Measurements from ENCODE around the gene HSD17B14.

Gene HSD17B14

GRCh38 chr19:48779636-48780035 lies 56.7 kb downstream of the HSD17B14 start:
- CTCF ChIA-PET, result interaction anchor here (1.2 to 5.2 kb wide), 5 partner anchors 8 to 318 kb away, joined by 3 to 19 read pairs (median 3); no protein-coding TSS in a partner anchor
- POLR2A ChIA-PET, result no interaction called here
- no peak for DNase-seq (ENCODE audit: extremely low spot score)
- no peak for TF ChIP-seq CTCF (IDR thresholded peaks at IDR 0.05; ENCODE audit: control extremely low read depth, extremely low read depth, low read depth, missing control alignments)

- no peak for DNase-seq (ENCODE audit: extremely low spot score)
- ChIA-PET POLR2A (no interaction called here), CTCF (interaction anchor here (1.1 to 4.9 kb wide), 2 partner anchors 10 to 18 kb away, joined by 3 to 19 read pairs; no protein-coding TSS in a partner anchor)
- no peak for TF ChIP-seq CTCF (IDR thresholded peaks at IDR 0.05; ENCODE audit: control extremely low read depth, extremely low read depth, low read depth, missing control alignments)
These were observed 58.6 kb downstream of the HSD17B14 start for GRCh38 chr19:48777720-48778119.

GRCh38 chr19:48777139-48777538 lies 59.2 kb downstream of the HSD17B14 start:
- POLR2A ChIA-PET, result no interaction called here

GRCh38 chr19:48772503-48772953 lies 63.8 kb downstream of the HSD17B14 start:
- POLR2A ChIA-PET, result no interaction called here
- no peak for DNase-seq (ENCODE audit: extremely low spot score)
- CTCF ChIA-PET, result no interaction called here
- TF ChIP-seq CTCF (IDR thresholded peaks at IDR 0.05; ENCODE audit: control extremely low read depth, extremely low read depth, low read depth, missing control alignments), result no peak

More at GRCh38 chr19:48777139-48777538, 59.2 kb downstream of the HSD17B14 start:
- no peak for TF ChIP-seq CTCF (IDR thresholded peaks at IDR 0.05; ENCODE audit: control extremely low read depth, extremely low read depth, low read depth, missing control alignments)
- DNase-seq (ENCODE audit: extremely low spot score), result no peak
- CTCF ChIA-PET, result interaction anchor here (1.1 to 4.9 kb wide), 2 partner anchors 11 to 19 kb away, joined by 3 to 19 read pairs; no protein-coding TSS in a partner anchor

- TF ChIP-seq CTCF (IDR thresholded peaks at IDR 0.05; ENCODE audit: control extremely low read depth, extremely low read depth, low read depth, missing control alignments), result no peak
- ChIA-PET CTCF (interaction anchor here (1.1 to 1.8 kb wide), 2 partner anchors 17 kb away, joined by 3 to 11 read pairs; no protein-coding TSS in a partner anchor), POLR2A (no interaction called here)
- DNase-seq (ENCODE audit: extremely low spot score), result no peak
These were observed 65.4 kb downstream of the HSD17B14 start for GRCh38 chr19:48770734-48771472.

- DNase-seq (ENCODE audit: extremely low spot score), result no peak
- CTCF ChIA-PET, result interaction anchor here (1.4 to 1.8 kb wide), 2 partner anchors 10 to 18 kb away, joined by 4 to 11 read pairs; no protein-coding TSS in a partner anchor
- POLR2A ChIA-PET, result interaction anchor here (0.6 kb wide), 2 partner anchors 137 to 388 kb away, joined by 3 to 5 read pairs; no protein-coding TSS in a partner anchor
- no peak for TF ChIP-seq CTCF (IDR thresholded peaks at IDR 0.05; ENCODE audit: control extremely low read depth, extremely low read depth, low read depth, missing control alignments)
These were observed 66.0 kb downstream of the HSD17B14 start for GRCh38 chr19:48770266-48770665.
